Measurements from ENCODE around the gene RSPRY1.
"Not testable (repeated sequence)": the region's sequence is repeated elsewhere in the genome, so short reads cannot be mapped to it uniquely, and the experiment has no call there.

Gene RSPRY1

DNA sequence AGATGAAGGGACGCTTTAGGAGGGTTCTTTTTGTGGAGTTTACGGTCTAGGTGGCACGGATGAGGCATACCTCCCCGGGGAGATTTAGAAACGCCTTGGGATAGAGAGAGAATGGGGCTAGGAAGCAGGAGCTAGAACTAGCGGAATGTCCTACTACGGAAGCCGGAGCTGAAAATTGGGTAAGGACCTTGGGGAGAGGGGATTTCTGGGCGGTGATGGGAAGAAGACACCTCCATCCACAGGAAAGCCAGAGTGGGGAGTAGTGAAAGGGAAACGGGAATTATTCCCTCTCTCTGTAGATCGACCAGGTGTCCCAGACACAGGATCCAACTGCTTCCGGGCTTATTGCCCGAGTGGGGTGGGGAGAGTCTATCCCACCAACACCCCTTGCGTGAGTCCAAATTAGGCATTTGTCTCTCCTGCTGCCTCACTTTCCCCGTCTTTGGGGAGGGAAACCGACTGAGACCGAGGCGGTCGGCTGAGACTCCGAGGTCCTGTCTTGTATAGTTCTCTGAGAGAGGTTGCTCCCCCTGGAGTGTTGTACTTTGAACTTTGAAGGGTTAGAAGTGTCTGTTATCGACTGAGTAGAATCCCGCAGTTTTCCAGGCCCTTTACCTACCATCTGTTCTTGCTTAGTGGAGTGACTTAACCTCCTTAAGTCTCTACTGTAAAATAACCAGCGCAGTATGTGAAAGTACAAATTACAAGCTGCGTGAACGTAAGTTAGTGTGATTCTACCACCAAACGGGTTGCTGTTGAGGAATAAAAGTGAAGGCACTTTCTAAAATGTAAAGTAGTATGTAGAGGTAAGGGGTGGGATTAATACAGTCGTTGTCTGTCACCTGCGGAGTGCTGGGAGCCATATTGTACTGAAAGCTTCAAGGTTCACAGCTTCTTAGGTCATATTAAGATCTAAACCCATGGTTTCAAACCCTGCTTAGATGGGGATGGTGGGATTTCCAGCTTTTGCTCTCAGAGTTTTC lies 1.0 kb downstream of the RSPRY1 start:
- peak; percentile 28 for DNase-seq

GRCh38 chr16:57187902-57188710 lies 2.0 kb downstream of the RSPRY1 start:
- not testable (repeated sequence) for DNase-seq

DNA sequence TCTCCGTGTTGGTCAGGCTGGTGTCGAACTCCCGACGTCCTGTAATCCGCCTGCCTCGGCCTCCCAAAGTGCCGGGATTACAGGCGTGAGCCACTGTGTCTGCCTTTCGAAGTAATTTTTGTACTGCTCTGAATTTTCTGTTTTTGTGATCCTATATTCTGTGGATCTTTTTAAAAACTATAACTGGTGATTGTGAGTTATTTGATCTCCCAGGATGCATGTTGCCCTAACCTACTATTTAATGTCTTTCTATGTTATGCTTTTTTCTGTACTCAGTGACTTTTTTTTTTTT lies 2.5 kb downstream of the RSPRY1 start:
- no peak for DNase-seq

- DNase-seq = not testable (repeated sequence)
Measured at GRCh38 chr16:57189527-57189926, 3.4 kb downstream of the RSPRY1 start.

- DNase-seq = no peak
Measured at GRCh38 chr16:57190136-57190535, 4.0 kb downstream of the RSPRY1 start.

DNA sequence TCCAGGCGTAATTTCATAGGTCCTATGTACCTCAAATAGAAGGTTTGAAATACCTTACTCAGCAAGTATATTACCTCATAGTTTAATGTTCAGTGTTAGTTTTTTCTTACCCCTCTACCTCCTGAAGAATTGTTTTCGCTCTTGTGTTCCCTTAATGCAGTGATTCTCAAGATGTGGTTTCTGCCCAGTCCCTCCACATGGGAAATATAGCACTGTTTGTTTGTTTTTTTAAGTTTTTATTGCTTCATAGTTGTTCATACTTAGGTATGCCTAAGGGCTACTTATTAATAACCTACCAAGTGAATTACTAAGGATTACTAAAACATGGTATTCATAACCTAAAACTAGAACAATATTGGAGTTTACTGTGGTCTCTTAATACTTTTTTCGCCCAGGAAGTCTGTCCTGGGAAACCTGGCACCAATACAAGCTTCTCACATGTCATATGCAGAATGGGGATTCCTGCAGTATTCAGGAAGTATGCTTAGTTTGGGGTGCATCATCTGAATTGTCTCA lies 5.0 kb downstream of the RSPRY1 start:
- no peak for DNase-seq

DNA sequence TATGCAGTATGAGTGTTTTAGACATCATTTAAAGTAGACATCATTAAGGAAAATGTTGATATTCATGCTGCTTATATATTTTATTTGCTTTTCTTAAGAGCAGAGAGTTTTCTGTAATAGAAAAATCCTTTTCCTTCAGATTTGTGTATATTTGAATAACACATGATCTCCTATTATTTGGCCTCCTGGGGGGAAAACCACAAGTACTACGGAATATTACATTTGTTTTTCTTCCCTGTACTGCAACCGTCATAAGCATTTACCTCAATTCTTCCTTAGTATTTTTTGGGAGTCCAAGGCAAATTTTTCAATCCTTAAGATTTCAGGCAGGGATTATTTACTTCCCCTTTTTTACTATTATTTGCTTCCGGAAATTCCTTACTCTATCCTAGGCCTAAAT lies 6.0 kb downstream of the RSPRY1 start:
- no peak for DNase-seq

GRCh38 chr16:57192720-57193486 lies 6.8 kb downstream of the RSPRY1 start:
- no peak for DNase-seq

DNA sequence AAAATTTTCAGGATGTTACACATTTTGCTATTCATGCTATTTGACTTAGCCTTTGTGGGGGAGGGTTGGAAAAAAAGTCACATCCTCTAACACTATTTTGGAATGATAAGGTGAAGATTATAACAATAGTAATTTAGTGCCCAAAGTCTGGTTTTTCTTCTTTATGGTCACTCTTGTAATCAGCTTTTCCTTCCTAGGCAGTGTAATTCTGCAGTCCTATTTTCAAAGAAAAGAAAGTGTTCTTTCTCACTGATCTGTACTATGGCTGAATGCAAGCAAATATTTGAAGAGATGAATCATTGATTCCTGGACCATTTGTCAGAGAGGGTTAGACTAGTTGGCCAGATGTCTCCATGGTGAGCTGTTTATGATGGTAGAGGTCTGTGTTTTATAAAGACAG lies 8.4 kb downstream of the RSPRY1 start:
- DNase-seq = no peak

DNA sequence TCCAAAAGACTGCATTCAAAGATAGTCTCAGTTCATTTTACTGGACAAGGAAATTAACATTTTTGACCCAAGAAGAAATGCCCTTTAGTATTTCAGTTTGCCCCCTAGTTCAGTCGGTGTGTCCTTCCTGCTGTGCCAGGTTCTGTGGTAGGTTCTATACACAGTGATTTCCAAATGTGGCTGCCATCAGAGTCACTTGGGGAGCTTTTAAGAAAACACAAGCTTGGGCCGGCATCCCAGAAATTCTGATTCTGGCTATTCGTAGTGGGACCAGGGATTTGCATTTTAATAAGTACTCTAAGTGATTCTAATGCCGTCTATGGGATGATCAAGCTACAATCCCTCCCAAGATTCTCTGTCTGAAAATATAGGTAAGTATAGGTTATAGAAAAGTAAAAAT lies 10.2 kb downstream of the RSPRY1 start:
- no peak for DNase-seq

GRCh38 chr16:57196753-57197152 lies 10.6 kb downstream of the RSPRY1 start:
- DNase-seq = no peak

DNA sequence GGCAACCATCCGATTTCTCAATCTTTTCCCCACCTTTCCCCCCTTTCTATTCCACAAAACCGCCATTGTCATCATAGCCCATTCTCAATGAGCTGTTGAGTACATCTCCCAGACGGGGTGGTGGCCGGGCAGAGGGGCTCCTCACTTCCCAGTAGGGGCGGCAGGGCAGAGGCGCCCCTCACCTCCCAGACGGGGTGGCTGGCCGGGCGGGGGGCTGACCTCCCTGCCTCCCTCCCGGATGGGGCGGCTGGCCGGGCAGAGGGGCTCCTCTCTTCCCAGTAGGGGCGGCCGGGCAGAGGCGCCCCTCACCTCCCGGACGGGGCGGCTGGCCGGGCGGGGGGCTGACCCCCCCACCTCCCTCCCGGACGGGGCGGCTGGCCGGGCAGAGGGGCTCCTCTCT lies 14.2 kb downstream of the RSPRY1 start:
- not testable (repeated sequence) for DNase-seq

- not testable (repeated sequence) for DNase-seq
Measured at GRCh38 chr16:57200926-57201325, 14.8 kb downstream of the RSPRY1 start.

DNA sequence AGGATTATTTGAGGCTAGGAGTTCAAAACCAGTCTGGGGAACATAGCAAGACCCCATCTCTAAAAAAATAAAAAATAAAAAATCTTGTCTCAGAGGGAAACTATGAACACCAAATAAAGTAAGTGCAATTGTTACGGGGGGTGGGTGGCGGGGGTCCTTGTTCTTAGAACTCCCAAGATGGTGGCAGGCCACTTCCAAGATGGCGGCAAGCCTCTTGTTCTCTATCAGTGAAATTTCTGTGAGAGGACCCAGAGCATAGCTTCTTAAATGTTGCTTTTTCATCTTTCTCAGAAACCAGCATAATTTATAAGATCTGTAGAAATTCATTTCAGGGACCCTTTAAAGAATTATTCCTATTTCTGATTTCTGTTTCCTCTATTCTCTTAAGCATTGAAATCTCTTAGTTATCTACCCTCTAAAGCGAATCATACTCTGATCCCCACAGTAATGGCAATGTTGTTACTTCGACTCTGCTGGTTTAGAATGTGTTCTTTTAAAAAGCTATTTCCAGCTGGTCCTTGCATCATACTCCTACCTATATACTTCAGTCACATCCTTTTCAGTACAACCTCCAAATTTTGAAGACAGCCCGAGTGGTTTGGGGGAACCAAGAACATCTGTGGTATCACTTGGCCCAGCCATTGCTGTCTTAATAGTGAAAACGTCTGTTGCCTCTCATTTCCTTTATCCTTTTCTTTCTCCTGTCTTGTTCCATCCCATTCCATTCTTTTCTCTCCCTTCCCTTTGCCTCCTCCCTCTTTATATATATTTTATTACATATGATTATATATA lies 16.2 kb downstream of the RSPRY1 start:
- DNase-seq = no peak

DNA sequence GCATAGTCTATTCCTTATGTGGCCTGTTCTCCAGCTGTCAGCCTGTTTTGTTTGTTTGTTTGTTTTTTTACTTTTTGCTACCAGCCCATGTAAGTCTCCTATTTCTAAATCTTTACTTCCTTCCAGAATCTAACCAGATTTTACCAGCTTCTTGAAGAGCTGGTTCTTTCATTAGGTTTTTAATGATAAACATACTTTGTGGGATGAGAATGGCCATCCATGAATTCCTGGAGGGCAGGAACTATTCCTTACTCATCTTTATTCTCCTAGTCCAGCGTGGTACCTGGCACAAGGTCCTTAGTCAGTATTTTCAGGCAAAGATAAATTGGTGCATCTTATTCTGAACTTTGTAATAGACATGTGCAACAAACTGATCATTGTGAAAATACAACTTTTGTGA lies 17.3 kb downstream of the RSPRY1 start:
- DNase-seq = no peak

GRCh38 chr16:57204675-57205074 lies 18.5 kb downstream of the RSPRY1 start:
- DNase-seq = no peak

DNA sequence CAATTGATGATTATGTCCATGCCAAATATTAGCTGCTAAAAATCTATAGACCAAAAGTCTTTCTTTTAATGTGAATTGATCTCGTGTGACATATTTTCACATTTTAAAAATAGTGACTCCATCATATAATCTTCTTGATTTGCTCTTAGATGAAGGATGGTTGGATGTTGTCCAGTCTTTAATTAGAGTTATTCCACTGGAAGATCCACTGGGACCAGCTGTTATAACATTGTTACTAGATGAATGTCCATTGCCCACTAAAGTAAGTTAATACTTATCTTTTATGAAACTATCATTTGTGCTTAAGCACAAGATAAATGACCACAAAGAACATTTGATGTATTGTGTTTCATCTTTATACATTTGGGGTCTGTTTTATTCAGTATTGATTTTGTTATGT lies 22.8 kb downstream of the RSPRY1 start:
- DNase-seq = no peak

DNA sequence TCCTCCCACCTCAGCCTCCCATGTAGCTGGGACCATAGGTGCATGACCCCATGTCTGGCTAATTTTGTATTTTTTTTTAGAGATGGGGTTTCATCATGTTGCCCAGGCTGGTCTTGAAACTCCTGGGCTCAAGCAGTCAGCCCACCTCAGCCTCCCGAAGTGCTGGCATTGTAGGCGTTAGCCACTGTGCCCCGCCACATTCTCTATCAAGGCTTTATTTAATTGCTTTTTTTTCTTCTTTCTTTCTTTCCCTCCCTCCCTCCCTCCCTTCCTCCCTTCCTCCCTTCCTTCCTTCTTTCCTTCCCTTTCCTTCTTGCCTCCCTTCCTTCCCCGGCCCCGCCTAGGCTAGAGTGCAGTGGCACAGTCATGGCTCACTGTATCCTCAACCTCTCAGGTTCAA lies 23.7 kb downstream of the RSPRY1 start:
- no peak for DNase-seq

DNA sequence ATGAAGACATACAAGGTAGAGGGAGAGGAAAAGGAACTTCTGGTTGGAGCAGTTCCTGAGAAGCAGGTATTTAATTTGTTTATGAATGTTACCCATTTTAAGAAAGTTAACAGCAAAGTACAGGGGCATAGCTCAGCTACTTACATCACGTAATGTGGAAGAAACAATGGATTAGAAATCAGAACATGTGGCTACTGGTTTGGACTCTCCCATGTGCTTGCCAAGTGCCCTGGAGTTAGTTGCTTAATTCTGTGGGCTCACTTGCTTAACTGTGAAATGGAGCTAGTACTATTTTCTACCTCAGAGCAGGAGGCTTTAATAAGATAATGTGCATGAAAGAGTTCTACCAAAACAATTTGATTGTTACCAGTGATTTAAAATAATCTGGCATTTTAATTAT lies 27.3 kb downstream of the RSPRY1 start:
- DNase-seq = no peak

DNA sequence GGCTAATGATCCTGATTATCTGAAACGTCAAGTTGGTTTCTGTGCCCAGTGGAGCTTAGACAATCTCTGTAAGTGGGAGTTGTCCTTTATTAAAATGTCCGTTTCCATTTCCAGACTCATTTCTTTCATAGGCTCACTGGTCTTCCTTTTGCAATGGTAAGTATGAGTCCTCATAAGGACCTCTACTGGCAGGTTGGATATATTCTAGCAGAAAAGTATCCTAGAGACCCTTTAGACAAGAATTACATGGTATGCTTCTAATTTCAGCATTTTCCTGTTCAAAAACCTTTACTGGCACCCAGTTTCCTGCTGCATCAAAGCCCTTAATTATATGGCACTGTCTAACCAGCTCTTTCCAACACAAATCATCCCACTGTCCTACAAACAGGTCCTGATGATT lies 30.8 kb downstream of the RSPRY1 start:
- no peak for DNase-seq

DNA sequence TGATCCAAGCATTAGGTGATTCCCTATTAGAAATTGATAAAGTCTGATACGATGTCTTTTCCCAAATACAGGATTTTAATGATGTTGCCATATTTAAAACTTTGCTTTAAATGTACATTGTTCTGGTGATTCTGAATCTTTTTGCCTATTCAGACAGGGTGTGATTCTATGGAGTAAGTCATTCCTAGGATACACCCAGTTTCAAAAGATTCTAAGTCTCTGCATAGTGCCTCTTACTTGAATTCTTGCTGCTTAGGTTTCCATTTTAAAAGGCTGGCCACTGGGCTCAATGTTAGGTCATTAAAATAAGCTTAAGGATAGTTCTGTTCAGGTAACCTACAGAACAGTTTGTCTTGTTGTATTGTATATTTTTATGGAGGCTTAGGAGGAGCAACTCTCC lies 36.9 kb downstream of the RSPRY1 start:
- no peak for DNase-seq

GRCh38 chr16:57224651-57225335 lies 38.7 kb downstream of the RSPRY1 start:
- DNase-seq = no peak
